GM20000 (cell line): ENCODE data around the gene COL8A2.

Experiments used
- DNase-seq: peaks from one replicate; pipeline ENCODE4 v3.0.0; 2012; ENCODE audit warnings: low spot score
- CTCF ChIP-seq: IDR thresholded peaks from 2 replicates; pipeline ENCODE4 v1.5.1; 2012; ENCODE audit warnings: mild to moderate bottlenecking, control low read depth; ENCODE audit errors: extremely low read depth, missing control alignments

The COL8A2 gene

GRCh38 chr1:36166938-36167905, 42.2 kb upstream of the COL8A2 start:
- TF ChIP-seq CTCF = no peak

GRCh38 chr1:36166136-36166535, 41.1 kb upstream of the COL8A2 start:
- no peak for TF ChIP-seq CTCF
- no peak for DNase-seq

More at GRCh38 chr1:36166938-36167905, 42.2 kb upstream of the COL8A2 start:
- no peak for DNase-seq

- TF ChIP-seq CTCF = no peak
- no peak for DNase-seq
Measured at GRCh38 chr1:36165145-36165544, 40.1 kb upstream of the COL8A2 start.

GRCh38 chr1:36164361-36164760, 39.3 kb upstream of the COL8A2 start:
- DNase-seq = no peak
- TF ChIP-seq CTCF = no peak

GRCh38 chr1:36163426-36163825, 38.4 kb upstream of the COL8A2 start:
- DNase-seq = no peak
- no peak for TF ChIP-seq CTCF

GRCh38 chr1:36162680-36163239, 37.7 kb upstream of the COL8A2 start:
- no peak for DNase-seq
- TF ChIP-seq CTCF = no peak
